CD4-positive, alpha-beta memory T cell (primary cell): ENCODE measurements around the gene CIDEB. TPM values are rescaled to one million over a fixed set of nuclear protein-coding genes. Genes with fewer than 3 reads are reported as not detected.
A peak's percentile ranks its signal among the peaks of the same experiment; 100 is the strongest.

Experiments
- CTCF ChIA-PET: fragments of 350-600 bp; sonication (Branson Sonifier 250); formaldehyde crosslinking; loops from one replicate; lab custom pipeline; 2021; ENCODE audit warnings: inconsistent platforms; ENCODE audit not compliant: partially characterized antibody; lab: Charles Lee
- POLR2A ChIA-PET: fragments of 350-600 bp; sonication (Branson Sonifier 250); formaldehyde crosslinking; loops from one replicate; lab custom pipeline; 2021; ENCODE audit not compliant: partially characterized antibody; lab: Charles Lee
- DNase-seq, 5 donors: peaks; one replicate each; pipeline versions ENCODE4 v3.0.0 to v3.0.0-alpha.2; 2020 to 2022; ENCODE audit warnings: mixed read lengths in 1 of 5
- H3K27ac ChIP-seq: one replicate; pipeline ENCODE4 v1.7.0; 2013; ENCODE audit warnings: low read depth, low read length
- H3K27me3 ChIP-seq: 2 replicates; pipeline ENCODE4 v1.7.0; 2013; ENCODE audit warnings: mild to moderate bottlenecking, low read length, moderate library complexity; ENCODE audit not compliant: insufficient read depth
- H3K36me3 ChIP-seq: 2 replicates; pipeline ENCODE4 v1.7.0; 2013; ENCODE audit warnings: mild to moderate bottlenecking, low read length, moderate library complexity; ENCODE audit not compliant: insufficient read depth
- H3K4me1 ChIP-seq: 2 replicates; pipeline ENCODE4 v1.7.0; 2013; ENCODE audit warnings: mild to moderate bottlenecking, low read length, moderate library complexity; ENCODE audit not compliant: insufficient read depth
- H3K4me3 ChIP-seq, 2 donors: one replicate each; pipeline ENCODE4 v1.7.0; 2013; ENCODE audit warnings: low read length in 2 of 2, mild to moderate bottlenecking in 1 of 2
- H3K9me3 ChIP-seq, 2 donors: one replicate each; pipeline ENCODE4 v1.7.0; 2013; ENCODE audit warnings: low read length in 2 of 2, control low read depth in 1 of 2; ENCODE audit not compliant: control insufficient read depth in 1 of 2
- H3K27ac Mint-ChIP-seq, 7 donors: one replicate each; pipeline ENCODE4 v1.8.0; 2020 to 2021; ENCODE audit warnings: mixed read lengths in 7 of 7, mild to moderate bottlenecking in 6 of 7, inconsistent platforms in 3 of 7, moderate library complexity in 3 of 7
- H3K27me3 Mint-ChIP-seq, 2 donors: one replicate each; pipeline ENCODE4 v1.8.0; 2020 to 2021; ENCODE audit warnings: mixed read lengths in 2 of 2
- H3K36me3 Mint-ChIP-seq, 2 donors: one replicate each; pipeline ENCODE4 v1.8.0; 2020 to 2021; ENCODE audit warnings: mixed read lengths in 2 of 2, inconsistent platforms in 1 of 2, mild to moderate bottlenecking in 1 of 2
- H3K4me1 Mint-ChIP-seq, 4 donors: one replicate each; pipeline ENCODE4 v1.8.0; 2020 to 2021; ENCODE audit warnings: mixed read lengths in 4 of 4, mild to moderate bottlenecking in 1 of 4
- H3K4me3 Mint-ChIP-seq, 8 donors: one replicate each; pipeline ENCODE4 v1.8.0; 2020 to 2021; ENCODE audit warnings: mixed read lengths in 8 of 8, mild to moderate bottlenecking in 7 of 8, moderate library complexity in 6 of 8, inconsistent platforms in 3 of 8
- H3K9me3 Mint-ChIP-seq, 8 donors: one replicate each; pipeline ENCODE4 v1.8.0; 2020 to 2021; ENCODE audit warnings: mixed read lengths in 8 of 8, mild to moderate bottlenecking in 5 of 8, inconsistent platforms in 3 of 8, moderate library complexity in 1 of 8
- intact Hi-C: fragments of 100-400 bp; cut with micrococcal nuclease; formaldehyde crosslinking; loops from one replicate; pipeline ENCODE4 v1.15.1; 2023
- polyA plus RNA-seq, 2 donors: library from polyadenylated mRNA; unstranded; fragments of 300-500 nt; fragmentation: Illumina TruSeq; gene quantifications; one replicate each; pipeline ENCODE4 v1.2.3, GENCODE V29; 2021
- total RNA-seq, 2 experiments: library from RNA; stranded (reverse); gene quantifications; one replicate each; pipeline ENCODE4 v1.2.3, GENCODE V29; 2021

Gene CIDEB
- total and polyA plus RNA-seq, 4 experiments from 2014 or later = 17.2 to 26.0 (median 23.3) TPM

DNA sequence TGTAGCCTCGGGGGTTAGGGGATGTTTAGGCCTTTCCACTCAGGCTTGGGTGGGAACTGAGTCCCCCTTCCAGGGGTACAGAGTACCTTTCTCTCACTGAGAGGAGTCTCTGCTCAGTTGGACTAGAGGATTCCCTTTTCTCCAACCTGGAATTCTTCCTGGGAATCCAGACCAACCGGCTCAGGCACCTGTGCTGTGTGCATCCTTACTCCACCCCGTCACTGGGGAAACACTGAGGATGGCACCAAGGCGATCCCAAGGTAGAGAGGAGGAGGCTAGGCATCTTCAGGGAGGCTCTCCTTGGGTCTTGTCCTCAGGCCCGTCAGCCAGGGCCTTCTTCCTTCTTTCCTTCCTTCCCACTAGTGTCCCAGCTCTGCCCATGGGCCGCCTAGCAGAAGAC, 43.9 kb downstream of the CIDEB start:
- Histone ChIP-seq H3K4me1 (no peaks in the 10 kb centered on the region), H3K36me3 (peaks cover 27% of the 10 kb centered on the region), H3K27ac (no peak overlapping the region), H3K27me3 (no peaks in the 10 kb centered on the region), H3K9me3 (no peaks in the 10 kb centered on the region), H3K4me3 (no peak overlapping the region)
- intact Hi-C loops = no loop called here
- no peak for DNase-seq
- H3K27me3 Mint-ChIP-seq = no peaks in the 10 kb centered on the region
- CTCF ChIA-PET = interaction anchor here (1.0 to 2.0 kb wide), 2 partner anchors 17 to 21 kb away, joined by 3 to 8 read pairs; partner anchors contain the start of gene TINF2
- no peaks in the 10 kb centered on the region for H3K9me3 Mint-ChIP-seq
- peak overlapping the region in 1 of 7 donors; percentile 46 for H3K27ac Mint-ChIP-seq
- POLR2A ChIA-PET = interaction anchor here (1.2 to 1.5 kb wide), 3 partner anchors 10 to 166 kb away, joined by 3 to 4 read pairs (median 3); partner anchors contain the start of genes CBLN3, KHNYN and TINF2
- peaks cover 0 to 5% (median 0%) of the 10 kb centered on the region in 4 donors for H3K4me1 Mint-ChIP-seq
- peaks cover 28 to 44% of the 10 kb centered on the region in 2 donors for H3K36me3 Mint-ChIP-seq
- H3K4me3 Mint-ChIP-seq = no peak overlapping the region

DNA sequence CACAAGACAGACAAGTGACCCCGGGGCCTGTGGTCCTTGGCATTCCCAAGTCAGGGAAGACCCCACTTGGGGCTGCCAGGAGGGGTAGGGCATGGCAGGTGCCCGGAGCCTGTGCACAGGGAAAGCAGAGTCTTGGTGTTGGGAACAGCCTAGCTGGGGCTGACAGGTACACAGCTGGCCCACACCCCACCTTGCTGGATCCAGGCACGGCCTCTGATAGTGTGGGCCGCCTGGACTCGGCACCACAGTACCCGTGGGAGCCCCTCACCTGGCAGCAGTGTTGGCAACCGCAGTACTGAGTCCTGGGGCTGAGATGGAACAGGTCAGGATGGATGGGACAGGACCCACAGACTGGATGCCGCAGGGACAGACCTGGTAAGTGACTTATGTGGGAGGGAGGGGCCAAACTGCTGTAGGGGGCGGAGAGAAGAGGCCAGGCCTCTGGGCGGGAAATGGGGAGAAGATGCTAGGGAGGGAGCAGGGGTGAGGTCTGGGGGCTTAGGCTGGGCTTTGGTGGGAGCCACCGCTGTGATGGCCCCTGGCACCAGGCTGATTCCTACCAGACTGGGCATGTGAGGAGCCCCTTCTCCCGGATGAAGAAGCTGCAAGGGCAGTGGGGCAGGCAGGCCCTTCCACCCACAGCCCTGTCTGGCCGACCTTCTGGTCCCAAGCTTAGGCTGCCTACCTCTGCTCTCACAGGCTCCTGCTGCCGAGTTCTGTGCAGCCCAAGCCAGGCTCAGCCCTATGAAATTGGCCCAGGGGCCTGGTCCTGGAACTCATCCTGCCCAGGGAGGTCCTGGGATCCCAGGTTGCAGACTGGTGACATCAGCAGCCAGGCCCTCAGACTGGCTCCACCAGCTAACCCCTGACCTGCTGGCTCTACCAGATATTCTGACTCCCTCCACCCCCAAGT, 44.7 kb downstream of the CIDEB start, which contains the start of gene TGM1:
TSS of gene TGM1 (minus strand) at position 357 of the 913 bp plus-strand sequence. CDS start 825 bp downstream, outside the sequence.
- Histone ChIP-seq H3K4me1 (no peaks in the 10 kb centered on the region), H3K27ac (no peak within 1 kb of the TSS), H3K27me3 (no peaks in the 10 kb centered on the region), H3K9me3 (no peaks in the 10 kb centered on the region), H3K36me3 (peaks cover 27% of the 10 kb centered on the region), H3K4me3 (no peak within 1 kb of the TSS)
- no peak within 1 kb of the TSS for H3K4me3 Mint-ChIP-seq
- H3K9me3 Mint-ChIP-seq = no peaks in the 10 kb centered on the region
- ChIA-PET CTCF (interaction anchor here (1.0 to 2.0 kb wide), 2 partner anchors 16 to 20 kb away, joined by 3 to 8 read pairs; partner anchors contain the start of gene TINF2), POLR2A (interaction anchor here (1.1 to 1.6 kb wide), 5 partner anchors 9 to 167 kb away, joined by 3 to 5 read pairs (median 3); partner anchors contain the start of genes CBLN3, KHNYN and TINF2)
- DNase-seq = no peak
- intact Hi-C loops = no loop called here
- H3K27ac Mint-ChIP-seq = peak within 1 kb of the TSS in 3 of 7 donors; percentile 8 to 46 (median 37)
- H3K36me3 Mint-ChIP-seq = peaks cover 24 to 41% of the 10 kb centered on the region in 2 donors
- H3K27me3 Mint-ChIP-seq = no peaks in the 10 kb centered on the region
- peaks cover 0 to 5% (median 0%) of the 10 kb centered on the region in 4 donors for H3K4me1 Mint-ChIP-seq

GRCh38 chr14:24261969-24262327, 45.8 kb downstream of the CIDEB start:
- Histone ChIP-seq H3K27me3 (no peaks in the 10 kb centered on the region), H3K4me1 (no peaks in the 10 kb centered on the region), H3K27ac (no peak overlapping the region), H3K4me3 (no peak overlapping the region), H3K9me3 (no peaks in the 10 kb centered on the region), H3K36me3 (peaks cover 19% of the 10 kb centered on the region)
- intact Hi-C loops = no loop called here
- Mint-ChIP-seq H3K36me3 (peaks cover 19 to 40% of the 10 kb centered on the region in 2 donors), H3K27ac (no peak overlapping the region), H3K4me3 (no peak overlapping the region), H3K4me1 (peaks cover 0 to under 1% (median 0%) of the 10 kb centered on the region in 4 donors), H3K27me3 (no peaks in the 10 kb centered on the region), H3K9me3 (no peaks in the 10 kb centered on the region)
- DNase-seq = no peak
- ChIA-PET POLR2A (interaction anchor here (1.1 to 1.6 kb wide), 2 partner anchors 10 to 19 kb away, joined by 3 to 5 read pairs; partner anchors contain the start of gene TINF2), CTCF (interaction anchor here (0.9 to 1.7 kb wide), 2 partner anchors 11 to 204 kb away, joined by 3 to 4 read pairs; no protein-coding TSS in a partner anchor)

GRCh38 chr14:24261256-24261968, 46.4 kb downstream of the CIDEB start:
- Mint-ChIP-seq H3K36me3 (peaks cover 19 to 37% of the 10 kb centered on the region in 2 donors), H3K4me1 (no peaks in the 10 kb centered on the region), H3K27me3 (no peaks in the 10 kb centered on the region), H3K27ac (peak overlapping the region in 2 of 7 donors; percentile 58 to 79), H3K9me3 (no peaks in the 10 kb centered on the region), H3K4me3 (no peak overlapping the region)
- no peaks in the 10 kb centered on the region for H3K27me3 ChIP-seq
- no peaks in the 10 kb centered on the region for H3K4me1 ChIP-seq
- H3K27ac ChIP-seq = no peak overlapping the region
- ChIA-PET CTCF (interaction anchor here (0.9 to 1.7 kb wide), 2 partner anchors 10 to 203 kb away, joined by 3 to 4 read pairs; no protein-coding TSS in a partner anchor), POLR2A (interaction anchor here (1.6 kb wide), 1 partner anchor 19 kb away, joined by 5 read pairs; the partner anchor contains the start of gene TINF2)
- no peak for DNase-seq
- intact Hi-C loops = no loop called here
- H3K4me3 ChIP-seq = no peak overlapping the region
- peaks cover 14% of the 10 kb centered on the region for H3K36me3 ChIP-seq
- no peaks in the 10 kb centered on the region for H3K9me3 ChIP-seq

DNA sequence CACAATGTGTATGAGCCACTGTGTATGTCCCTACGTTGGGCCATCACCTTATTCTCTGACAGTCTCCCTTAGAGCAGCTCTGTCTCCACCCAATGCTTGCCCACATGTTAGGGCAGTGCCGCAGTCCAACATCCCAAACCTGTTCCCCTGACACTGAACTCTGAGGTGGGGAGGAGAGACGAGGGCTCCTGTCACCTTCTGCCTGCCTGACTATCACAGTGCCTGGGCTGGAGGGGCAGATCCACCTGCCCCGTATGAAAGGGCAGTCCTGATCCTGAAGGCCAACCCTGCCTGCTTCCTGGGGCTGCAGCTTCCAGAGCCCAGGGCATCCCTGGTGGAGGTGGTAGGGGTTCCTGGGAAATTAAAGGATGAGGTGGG, 47.0 kb downstream of the CIDEB start:
- Histone ChIP-seq H3K4me1 (no peaks in the 10 kb centered on the region), H3K36me3 (peaks cover 8% of the 10 kb centered on the region), H3K4me3 (no peak overlapping the region), H3K9me3 (no peaks in the 10 kb centered on the region), H3K27ac (no peak overlapping the region), H3K27me3 (no peaks in the 10 kb centered on the region)
- H3K36me3 Mint-ChIP-seq = peaks cover 14 to 31% of the 10 kb centered on the region in 2 donors
- no peak for DNase-seq
- intact Hi-C loops = no loop called here
- H3K27ac Mint-ChIP-seq = no peak overlapping the region
- POLR2A ChIA-PET = no interaction called here
- CTCF ChIA-PET = interaction anchor here (1.7 kb wide), 1 partner anchor 202 kb away, joined by 4 read pairs; no protein-coding TSS in a partner anchor
- no peaks in the 10 kb centered on the region for H3K27me3 Mint-ChIP-seq
- H3K4me1 Mint-ChIP-seq = no peaks in the 10 kb centered on the region
- H3K9me3 Mint-ChIP-seq = no peaks in the 10 kb centered on the region
- H3K4me3 Mint-ChIP-seq = no peak overlapping the region

- intact Hi-C loops = no loop called here
- Mint-ChIP-seq H3K27ac (no peak overlapping the region), H3K4me3 (no peak overlapping the region), H3K9me3 (no peaks in the 10 kb centered on the region), H3K36me3 (peaks cover 14 to 29% of the 10 kb centered on the region in 2 donors), H3K27me3 (no peaks in the 10 kb centered on the region), H3K4me1 (no peaks in the 10 kb centered on the region)
- no peaks in the 10 kb centered on the region for H3K4me1 ChIP-seq
- H3K9me3 ChIP-seq = no peaks in the 10 kb centered on the region
- no peak overlapping the region for H3K4me3 ChIP-seq
- DNase-seq = no peak
- no peaks in the 10 kb centered on the region for H3K27me3 ChIP-seq
- CTCF ChIA-PET = interaction anchor here (1.7 to 25.6 kb wide), 2 partner anchors 45 to 202 kb away, joined by 4 to 556 read pairs; partner anchors contain the start of genes CIDEB, DHRS1, LTB4R and LTB4R2
- H3K36me3 ChIP-seq = peaks cover 5% of the 10 kb centered on the region
- POLR2A ChIA-PET = no interaction called here
- no peak overlapping the region for H3K27ac ChIP-seq
Observed at GRCh38 chr14:24260026-24260779, 47.6 kb downstream of the CIDEB start.
